ENCODE measurements around the gene MYORG.

The MYORG gene

GRCh38 chr9:34332076-34332964 is 44.4 kb downstream of the MYORG start:
- peak; percentile 17 for DNase-seq (ENCODE audit: low read depth)

GRCh38 chr9:34331196-34331595 is 45.5 kb downstream of the MYORG start:
- no peak for DNase-seq (ENCODE audit: low read depth)

GRCh38 chr9:34328987-34329832 is 47.5 kb downstream of the MYORG start, which contains the start of the genes KIF24 and NUDT2:
Gene KIF24 (minus strand): TSS chr9:34329268. CDS start chr9:34311346, 17,922 bp downstream.
Gene NUDT2 (plus strand): TSS chr9:34329569. CDS start chr9:34339040, 9,471 bp downstream.
- DNase-seq (ENCODE audit: low read depth): peak; percentile 100

- DNase-seq (ENCODE audit: low read depth): no peak
Observed at GRCh38 chr9:34328500-34328986, 48.2 kb downstream of the MYORG start.

GRCh38 chr9:34326690-34327089 is 50.0 kb downstream of the MYORG start:
- DNase-seq (ENCODE audit: low read depth): no peak

GRCh38 chr9:34322899-34323591 is 53.7 kb downstream of the MYORG start:
- no peak for DNase-seq (ENCODE audit: low read depth)

- no peak for DNase-seq (ENCODE audit: low read depth)
Observed at GRCh38 chr9:34321451-34321850, 55.2 kb downstream of the MYORG start.

GRCh38 chr9:34318163-34318790 is 58.4 kb downstream of the MYORG start:
- DNase-seq (ENCODE audit: low read depth): no peak

- no peak for DNase-seq (ENCODE audit: low read depth)
Observed at GRCh38 chr9:34317436-34317835, 59.3 kb downstream of the MYORG start.

All from GM04504 (cell line).